Upper lobe of right lung (tissue), 1 donor: ENCODE measurements around the gene TMEM181. TPM values are rescaled to one million over a fixed set of nuclear protein-coding genes. Genes with fewer than 3 reads are reported as not detected.

Experiments used
- ATAC-seq: fragments of 200-7000 bp; cut with Tn5 transposase; one replicate; pipeline ENCODE4 v1.9.1; 2020; ENCODE audit warnings: mild to moderate bottlenecking, moderate library complexity
- DNase-seq: peaks from one replicate; pipeline ENCODE4 v3.0.0-alpha.2; 2020
- H3K27ac ChIP-seq: fragments of 200-600 bp; one replicate; pipeline ENCODE4 v1.8.0; 2022
- H3K27me3 ChIP-seq: fragments of 200-600 bp; one replicate; pipeline ENCODE4 v1.8.0; 2022; ENCODE audit warnings: mild to moderate bottlenecking
- H3K36me3 ChIP-seq: fragments of 200-600 bp; one replicate; pipeline ENCODE4 v1.8.0; 2022
- H3K4me1 ChIP-seq: fragments of 200-600 bp; one replicate; pipeline ENCODE4 v1.8.0; 2022
- H3K4me3 ChIP-seq: fragments of 200-600 bp; one replicate; pipeline ENCODE4 v1.8.0; 2022; ENCODE audit warnings: mild to moderate bottlenecking
- H3K9me3 ChIP-seq: fragments of 200-600 bp; one replicate; pipeline ENCODE4 v1.8.0; 2022
- CTCF ChIP-seq: fragments of 200-600 bp; IDR thresholded peaks from one replicate; pipeline ENCODE4 v1.8.0; 2022; ENCODE audit warnings: antibody characterized with exemption
- intact Hi-C: fragments of 100-400 bp; cut with DNase I; formaldehyde crosslinking; loops from one replicate; pipeline ENCODE4 v1.11.0; 2022
- total RNA-seq: library from RNA; stranded (reverse); fragmentation: NEBNext Ultra II Directional; extraction: Animal tissue kit (Norgen Biotek cat#: 25700); gene quantifications from one replicate; pipeline ENCODE4 v1.2.1, GENCODE V29; 2021
- donor health status: DM: no; HTN: yes; CAD: no; lungs with severe emphysema.

TMEM181 gene
- total RNA-seq, 1 donor from 2014 or later: 31.5 TPM

GRCh38 chr6:158593670-158594069 lies 33.8 kb downstream of the TMEM181 start:
- no peak for DNase-seq

GRCh38 chr6:158595223-158595622 lies 35.3 kb downstream of the TMEM181 start:
- DNase-seq: no peak

More at GRCh38 chr6:158593670-158594069, 33.8 kb downstream of the TMEM181 start:
- no peak overlapping the region for H3K4me3 ChIP-seq
- TF ChIP-seq CTCF: no peak
- no peaks in the 10 kb centered on the region for H3K4me1 ChIP-seq
- H3K36me3 ChIP-seq: peaks cover 85% of the 10 kb centered on the region
- no peaks in the 10 kb centered on the region for H3K27me3 ChIP-seq
- H3K9me3 ChIP-seq: no peaks in the 10 kb centered on the region
- intact Hi-C loops: no loop called here
- ATAC-seq: no peak
- H3K27ac ChIP-seq: no peak overlapping the region

GRCh38 chr6:158596861-158597260 lies 37.0 kb downstream of the TMEM181 start:
- Histone ChIP-seq H3K27me3 (no peaks in the 10 kb centered on the region), H3K4me3 (no peak overlapping the region), H3K9me3 (no peaks in the 10 kb centered on the region), H3K27ac (no peak overlapping the region), H3K36me3 (peaks cover 68% of the 10 kb centered on the region), H3K4me1 (no peaks in the 10 kb centered on the region)
- DNase-seq (no peak), ATAC-seq (no peak)
- intact Hi-C loops: no loop called here
- TF ChIP-seq CTCF: no peak

More at GRCh38 chr6:158595223-158595622, 35.3 kb downstream of the TMEM181 start:
- Histone ChIP-seq H3K27me3 (no peaks in the 10 kb centered on the region), H3K9me3 (no peaks in the 10 kb centered on the region), H3K36me3 (peaks cover 84% of the 10 kb centered on the region), H3K4me1 (no peaks in the 10 kb centered on the region), H3K27ac (no peak overlapping the region), H3K4me3 (no peak overlapping the region)
- peak; percentile 33 for TF ChIP-seq CTCF
- intact Hi-C loops: no loop called here
- peak; percentile 26 for ATAC-seq

GRCh38 chr6:158597565-158597964 lies 37.7 kb downstream of the TMEM181 start:
- no peaks in the 10 kb centered on the region for H3K4me1 ChIP-seq
- H3K9me3 ChIP-seq: no peaks in the 10 kb centered on the region
- no peaks in the 10 kb centered on the region for H3K27me3 ChIP-seq
- TF ChIP-seq CTCF: no peak
- no peak for ATAC-seq
- H3K36me3 ChIP-seq: peaks cover 67% of the 10 kb centered on the region
- intact Hi-C loops: no loop called here
- no peak overlapping the region for H3K4me3 ChIP-seq
- no peak for DNase-seq
- no peak overlapping the region for H3K27ac ChIP-seq

GRCh38 chr6:158599635-158600034 lies 39.7 kb downstream of the TMEM181 start:
- Histone ChIP-seq H3K9me3 (no peaks in the 10 kb centered on the region), H3K27ac (no peak overlapping the region), H3K4me3 (no peak overlapping the region), H3K36me3 (peaks cover 63% of the 10 kb centered on the region), H3K27me3 (no peaks in the 10 kb centered on the region), H3K4me1 (no peaks in the 10 kb centered on the region)
- ATAC-seq (peak; percentile 9), DNase-seq (no peak)
- intact Hi-C loops: no loop called here
- TF ChIP-seq CTCF: no peak
